ENCODE data around the gene MBTPS1. TPM values are rescaled to one million over a fixed set of nuclear protein-coding genes. Genes with fewer than 3 reads are reported as not detected.

The MBTPS1 gene
- total RNA-seq, 1 donor from 2014 or later = 143 TPM

DNA sequence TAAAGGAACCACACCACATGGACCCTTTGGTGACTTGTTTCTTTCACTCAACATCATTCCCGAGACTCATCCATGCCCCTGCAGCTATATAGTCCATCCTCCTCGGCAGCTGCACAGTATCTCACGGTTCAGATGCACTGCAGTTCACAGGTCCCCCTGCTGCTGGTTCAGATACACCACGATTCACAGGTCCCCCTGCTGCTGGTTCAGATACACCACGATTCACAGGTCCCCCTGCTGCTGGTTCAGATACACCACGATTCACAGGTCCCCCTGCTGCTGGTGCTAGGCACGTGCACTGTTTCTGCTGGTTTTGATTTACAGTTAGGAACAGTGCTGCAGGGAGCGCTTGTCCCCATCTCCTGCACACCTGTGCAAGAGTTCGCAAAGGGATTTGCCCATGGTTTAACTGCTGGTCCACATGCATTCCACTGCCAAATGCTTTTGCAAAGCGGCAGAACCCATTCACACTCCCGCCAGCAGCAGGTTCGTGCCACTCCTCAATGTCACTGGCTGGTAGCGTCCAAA is 24.5 kb upstream of the MBTPS1 start:
- peaks cover 32% of the 10 kb centered on the region for H3K4me1 Mint-ChIP-seq
- TF ChIP-seq CTCF (IDR thresholded peaks at IDR 0.05; ENCODE audit: unreplicated experiment) = no peak
- peaks cover 3% of the 10 kb centered on the region for H3K27me3 Mint-ChIP-seq (ENCODE audit: low read depth)
- DNase-seq (ENCODE audit: low spot score in 2 of 2, unreplicated experiment in 2 of 2) = no peak
- H3K9me3 Mint-ChIP-seq = peaks cover 6% of the 10 kb centered on the region
- no peak overlapping the region for H3K4me3 Mint-ChIP-seq
- no peak overlapping the region for H3K27ac Mint-ChIP-seq
- H3K36me3 Mint-ChIP-seq = peaks cover 10% of the 10 kb centered on the region

- no peaks in the 10 kb centered on the region for H3K27me3 Mint-ChIP-seq (ENCODE audit: low read depth)
- H3K4me3 Mint-ChIP-seq = no peak overlapping the region
- no peak for DNase-seq (ENCODE audit: low spot score in 2 of 2, unreplicated experiment in 2 of 2)
- no peak for TF ChIP-seq CTCF (IDR thresholded peaks at IDR 0.05; ENCODE audit: unreplicated experiment)
- H3K9me3 Mint-ChIP-seq = peaks cover 6% of the 10 kb centered on the region
- peak overlapping the region; percentile 92 for H3K27ac Mint-ChIP-seq
- peaks cover 13% of the 10 kb centered on the region for H3K36me3 Mint-ChIP-seq
- peaks cover 35% of the 10 kb centered on the region for H3K4me1 Mint-ChIP-seq
Observed at GRCh38 chr16:84139628-84140258, 23.0 kb upstream of the MBTPS1 start.

DNA sequence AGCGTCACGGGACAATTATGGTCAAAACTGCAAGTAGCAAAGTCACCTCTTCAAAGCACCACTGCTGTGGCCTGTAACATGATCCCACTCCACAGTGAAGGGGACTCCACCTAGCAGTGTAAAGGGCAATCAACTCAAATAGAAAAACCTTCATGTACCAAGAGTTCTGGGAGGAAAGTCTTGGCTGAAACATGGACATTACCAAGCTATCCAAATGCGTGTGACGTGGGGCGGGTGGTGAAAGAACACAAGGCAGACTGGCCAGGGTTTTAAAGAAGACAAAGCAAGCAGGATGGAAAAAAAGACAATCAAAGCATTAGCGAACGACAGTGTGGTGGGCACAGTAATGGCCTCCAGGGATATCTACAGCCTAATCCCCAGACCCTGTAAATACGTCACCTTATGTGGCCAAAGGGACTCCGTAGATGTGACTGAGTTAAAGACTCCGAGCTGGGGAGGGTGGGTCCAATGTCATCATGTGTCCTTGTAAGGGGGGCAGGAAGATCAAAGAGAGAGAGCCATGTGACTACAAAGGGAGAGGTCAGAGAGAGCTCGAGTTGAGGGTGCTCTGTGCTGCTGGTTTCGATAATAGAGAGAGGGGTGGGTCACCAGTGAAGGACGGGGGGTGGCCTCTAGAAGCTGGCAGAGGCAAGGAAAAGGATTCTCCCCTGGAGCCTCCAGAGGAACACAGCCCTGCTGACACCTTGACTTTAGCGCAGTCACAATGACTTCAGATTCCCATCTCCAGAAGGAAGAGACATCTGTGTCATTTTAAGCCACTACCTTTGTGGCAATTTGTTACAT is 22.3 kb upstream of the MBTPS1 start:
- Mint-ChIP-seq H3K4me3 (peak overlapping the region; percentile 16), H3K4me1 (peaks cover 31% of the 10 kb centered on the region)

DNA sequence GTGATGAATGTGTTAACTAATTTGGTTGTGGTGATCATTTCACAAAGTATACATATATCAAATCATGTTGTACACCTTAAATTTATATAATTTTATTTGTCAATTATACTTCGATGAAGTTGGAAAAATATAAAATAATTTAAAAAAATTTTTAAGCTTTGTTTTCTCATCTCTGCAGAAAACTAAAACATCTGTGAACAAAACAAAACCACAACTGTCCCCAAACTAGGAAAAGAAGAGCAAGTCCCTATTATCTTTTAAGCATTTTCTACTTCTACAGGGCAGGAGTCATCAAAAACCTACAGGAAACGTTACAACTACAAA is 21.7 kb upstream of the MBTPS1 start:
- Mint-ChIP-seq H3K9me3 (peaks cover 6% of the 10 kb centered on the region), H3K27me3 (ENCODE audit: low read depth) (no peaks in the 10 kb centered on the region), H3K27ac (peak overlapping the region; percentile 92), H3K4me3 (no peak overlapping the region), H3K36me3 (peaks cover 13% of the 10 kb centered on the region), H3K4me1 (peaks cover 29% of the 10 kb centered on the region)
- no peak for TF ChIP-seq CTCF (IDR thresholded peaks at IDR 0.05; ENCODE audit: unreplicated experiment)
- DNase-seq (ENCODE audit: low spot score in 2 of 2, unreplicated experiment in 2 of 2) = no peak

More for the DNA sequence above, 22.3 kb upstream of the MBTPS1 start:
- H3K27ac Mint-ChIP-seq = peak overlapping the region; percentile 92
- H3K27me3 Mint-ChIP-seq (ENCODE audit: low read depth) = no peaks in the 10 kb centered on the region
- peaks cover 13% of the 10 kb centered on the region for H3K36me3 Mint-ChIP-seq
- TF ChIP-seq CTCF (IDR thresholded peaks at IDR 0.05; ENCODE audit: unreplicated experiment) = no peak
- DNase-seq (ENCODE audit: low spot score in 2 of 2, unreplicated experiment in 2 of 2) = no peak
- H3K9me3 Mint-ChIP-seq = peaks cover 6% of the 10 kb centered on the region

DNA sequence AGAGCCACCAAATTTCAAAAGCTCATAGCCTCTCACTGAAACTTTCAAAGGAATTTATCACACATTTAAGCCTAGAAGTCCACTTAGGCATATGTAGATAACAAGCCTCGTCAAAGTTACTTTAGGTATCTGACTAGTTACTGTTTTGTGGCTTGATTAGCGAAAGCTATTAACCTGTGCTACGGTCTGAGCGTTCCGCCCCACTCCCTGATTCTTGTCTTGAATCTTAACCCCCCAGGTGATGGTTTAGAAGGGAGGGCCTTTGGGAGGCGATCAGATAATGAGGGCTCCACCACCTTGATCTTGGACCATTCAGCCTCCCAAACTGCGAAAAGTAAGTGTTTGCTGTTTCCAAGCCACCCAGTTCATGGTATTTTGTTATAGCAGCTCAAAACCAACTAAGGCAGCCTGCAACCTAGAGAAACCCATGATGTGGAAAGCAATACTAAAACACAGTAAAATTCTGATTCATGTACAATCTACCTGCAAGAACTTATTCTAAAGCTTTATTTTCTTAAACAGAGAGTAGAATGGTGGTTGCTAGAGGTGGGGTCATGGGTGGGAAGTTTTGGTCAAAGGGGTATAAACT is 21.1 kb upstream of the MBTPS1 start:
- Mint-ChIP-seq H3K27ac (peak overlapping the region; percentile 25), H3K4me3 (no peak overlapping the region), H3K36me3 (peaks cover 9% of the 10 kb centered on the region)

More for the DNA sequence above, 21.1 kb upstream of the MBTPS1 start:
- H3K4me1 Mint-ChIP-seq = peaks cover 31% of the 10 kb centered on the region
- DNase-seq (ENCODE audit: low spot score in 2 of 2, unreplicated experiment in 2 of 2) = no peak
- no peak for TF ChIP-seq CTCF (IDR thresholded peaks at IDR 0.05; ENCODE audit: unreplicated experiment)
- H3K27me3 Mint-ChIP-seq (ENCODE audit: low read depth) = no peaks in the 10 kb centered on the region
- peaks cover 3% of the 10 kb centered on the region for H3K9me3 Mint-ChIP-seq

All from mesothelial cell of epicardium (in vitro differentiated cells).